Choroid plexus epithelial cell (primary cell): Measurements from ENCODE around the gene MYH7.

Experiments used
- DNase-seq: peaks from one replicate; pipeline ENCODE4 v3.0.0-alpha.2; 2010; ENCODE audit warnings: low read depth
- H3K4me3 ChIP-seq: 2 replicates; pipeline ENCODE4 v1.5.1; 2011; ENCODE audit warnings: low read depth, mild to moderate bottlenecking, control low read depth, low read length, moderate library complexity
- TF ChIP-seq, protein P1 (sequence below): conservative IDR thresholded peaks from 2 replicates; pipeline ENCODE4 v1.5.1; 2011; ENCODE audit warnings: low read depth, mild to moderate bottlenecking, control low read depth, inconsistent platforms, low read length, moderate library complexity

Gene MYH7

DNA sequence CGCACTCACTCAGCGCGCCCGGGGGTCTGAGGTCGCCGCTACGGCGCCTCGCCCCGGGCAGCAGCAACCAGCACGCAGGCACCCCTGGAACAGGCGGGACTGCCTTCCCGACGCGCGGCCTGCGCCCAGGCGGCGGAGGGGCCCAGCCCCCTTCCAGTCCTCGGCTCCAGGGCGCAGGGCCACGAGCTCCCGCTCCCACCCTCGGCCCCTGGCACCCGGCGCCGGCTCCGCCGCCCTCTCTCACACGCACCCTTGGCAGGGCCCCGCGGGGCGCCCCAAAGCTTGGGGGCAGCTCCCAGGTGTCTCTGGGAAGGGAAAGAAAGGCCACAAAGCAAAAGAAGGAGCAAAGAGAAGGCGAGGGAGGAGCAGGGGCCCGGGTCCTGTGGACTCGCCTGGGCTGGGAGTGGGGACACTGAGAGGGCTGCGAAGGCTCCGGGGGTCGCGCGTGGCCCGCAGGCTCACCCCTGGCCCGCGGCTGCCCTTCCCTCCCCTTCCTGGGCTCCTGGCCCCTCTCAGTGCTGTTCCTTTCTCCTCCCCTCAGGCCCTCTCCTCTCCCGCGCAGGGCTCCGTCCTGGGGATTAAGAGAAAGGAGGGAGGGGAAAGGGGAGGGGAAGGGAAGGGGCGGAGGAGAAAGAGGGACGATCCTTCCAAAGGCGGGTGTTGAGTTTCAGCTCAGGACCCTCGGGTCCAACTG lies 69.6 kb downstream of the MYH7 start:
- DNase-seq = peak; percentile 49
- TF ChIP-seq, protein P1, sequence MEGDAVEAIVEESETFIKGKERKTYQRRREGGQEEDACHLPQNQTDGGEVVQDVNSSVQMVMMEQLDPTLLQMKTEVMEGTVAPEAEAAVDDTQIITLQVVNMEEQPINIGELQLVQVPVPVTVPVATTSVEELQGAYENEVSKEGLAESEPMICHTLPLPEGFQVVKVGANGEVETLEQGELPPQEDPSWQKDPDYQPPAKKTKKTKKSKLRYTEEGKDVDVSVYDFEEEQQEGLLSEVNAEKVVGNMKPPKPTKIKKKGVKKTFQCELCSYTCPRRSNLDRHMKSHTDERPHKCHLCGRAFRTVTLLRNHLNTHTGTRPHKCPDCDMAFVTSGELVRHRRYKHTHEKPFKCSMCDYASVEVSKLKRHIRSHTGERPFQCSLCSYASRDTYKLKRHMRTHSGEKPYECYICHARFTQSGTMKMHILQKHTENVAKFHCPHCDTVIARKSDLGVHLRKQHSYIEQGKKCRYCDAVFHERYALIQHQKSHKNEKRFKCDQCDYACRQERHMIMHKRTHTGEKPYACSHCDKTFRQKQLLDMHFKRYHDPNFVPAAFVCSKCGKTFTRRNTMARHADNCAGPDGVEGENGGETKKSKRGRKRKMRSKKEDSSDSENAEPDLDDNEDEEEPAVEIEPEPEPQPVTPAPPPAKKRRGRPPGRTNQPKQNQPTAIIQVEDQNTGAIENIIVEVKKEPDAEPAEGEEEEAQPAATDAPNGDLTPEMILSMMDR = no peak
- peak overlapping the region; percentile 58 for H3K4me3 ChIP-seq

DNA sequence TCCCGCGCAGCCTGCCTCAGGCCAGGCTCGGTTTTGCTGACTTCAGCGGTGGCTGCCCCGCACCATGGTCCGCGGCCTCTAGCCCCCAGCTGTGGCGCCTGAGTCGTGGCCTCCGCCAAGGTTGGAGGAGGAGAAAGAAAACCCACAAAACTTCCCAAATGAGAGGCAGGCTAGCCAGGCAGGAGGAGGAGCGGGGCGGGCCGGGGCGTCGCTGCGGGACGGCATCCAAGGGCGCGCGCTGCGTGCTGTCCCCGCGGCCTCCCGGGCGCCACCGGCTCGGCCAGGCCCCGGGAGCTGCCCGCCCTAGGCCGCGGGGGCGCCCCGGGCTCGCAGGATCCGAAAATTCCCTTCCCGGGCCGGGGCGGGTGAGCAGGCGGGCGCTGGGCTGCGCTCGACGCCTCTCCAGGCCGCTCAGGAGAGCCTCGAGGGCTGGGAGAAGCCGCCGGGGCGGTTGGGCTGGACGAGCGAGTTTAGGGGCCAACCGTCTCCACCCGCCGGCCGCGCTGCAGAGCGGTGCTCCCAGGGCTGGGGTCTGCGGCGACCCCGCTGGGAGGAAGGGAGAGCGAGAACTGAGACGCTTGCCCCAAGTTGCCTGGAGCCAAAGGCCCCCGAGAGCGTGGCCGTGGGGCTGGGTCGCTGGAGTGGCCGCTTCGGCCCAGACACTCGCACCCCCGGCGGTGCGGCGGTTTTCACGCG lies 70.3 kb downstream of the MYH7 start, which contains the start of gene EFS:
Gene EFS, minus strand, starts transcription at position 137 of the 696 bp plus-strand sequence. CDS start 147 bp downstream, outside the sequence.
- peak within 1 kb of the TSS; percentile 58 for H3K4me3 ChIP-seq
- TF ChIP-seq, protein P1 = no peak
- peak; percentile 23 for DNase-seq

DNA sequence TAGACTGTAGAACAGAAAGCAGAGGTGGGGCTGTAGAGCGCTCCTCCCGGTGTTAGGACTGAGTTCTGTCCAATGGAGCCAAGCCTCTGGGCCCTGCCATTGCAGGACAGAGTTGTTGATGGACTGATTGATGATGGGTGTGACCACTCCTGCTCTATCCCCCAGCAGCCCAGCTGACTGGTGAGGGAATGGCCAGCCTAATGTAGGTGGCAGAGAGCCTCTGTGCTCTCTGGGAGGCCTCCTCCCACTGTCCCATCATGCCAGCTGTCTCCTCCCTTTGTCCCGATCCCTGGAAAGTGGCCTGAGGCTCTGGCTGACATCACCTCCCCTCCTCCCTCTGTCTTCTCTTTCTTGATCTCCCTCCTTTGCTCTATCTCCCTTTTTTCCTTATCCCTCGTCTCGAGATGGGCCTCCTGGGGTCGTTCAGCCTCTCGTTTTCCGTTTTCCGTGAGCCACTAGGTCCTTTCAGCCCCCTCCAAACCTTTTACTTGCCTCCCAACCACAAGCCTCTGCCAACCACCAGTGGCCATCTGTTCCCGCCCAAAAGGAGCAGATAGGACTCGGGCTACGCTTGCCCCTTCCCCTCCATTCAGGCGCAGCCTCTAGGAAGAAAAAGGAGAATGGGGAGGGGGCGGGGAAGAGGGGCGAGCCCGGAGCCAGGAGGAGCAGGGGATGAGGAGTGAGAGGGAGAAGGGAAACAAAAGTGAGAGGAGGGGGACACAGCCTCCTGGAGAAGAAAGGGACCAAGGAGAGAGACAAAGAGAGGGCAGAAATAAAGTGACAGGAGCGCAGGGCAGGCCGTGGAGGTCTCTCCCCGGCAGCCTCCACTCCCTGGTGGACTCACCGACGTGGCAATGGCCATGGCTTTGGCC lies 71.1 kb downstream of the MYH7 start:
- DNase-seq = no peak
- TF ChIP-seq, protein P1 = no peak
- H3K4me3 ChIP-seq = peak overlapping the region; percentile 58
